K562 (cell line): ENCODE data around the gene KIF26B.

Source experiments
- DPF2 ChIP-seq: fragments of 450-650 bp; IDR thresholded peaks from 2 replicates; pipeline ENCODE4 v1.6.1; 2016
- FOXA3 ChIP-seq, 2 experiments: fragments of 450-650 bp in 1 of 2; sonication (generic) in 1 of 2; formaldehyde crosslinking; IDR thresholded peaks in 1 of 2; conservative IDR thresholded peaks in 1 of 2; 2 replicates each; pipeline versions ENCODE4 v1.4.0 to v1.8.0; 2020 to 2022; ENCODE audit warnings: mild to moderate bottlenecking in 2 of 2, missing genetic modification reagents in 1 of 2
- PCBP1 ChIP-seq: fragments of 200-400 bp; formaldehyde crosslinking; IDR thresholded peaks from 2 replicates; pipeline ENCODE4 v1.6.1; 2018; ENCODE audit warnings: mild to moderate bottlenecking, low read depth, low read length; ENCODE audit not compliant: poor library complexity, severe bottlenecking
- RBM34 ChIP-seq: fragments of 200-400 bp; formaldehyde crosslinking; IDR thresholded peaks from 2 replicates; pipeline ENCODE4 v1.6.1; 2018; ENCODE audit warnings: low read length, borderline replicate concordance; ENCODE audit not compliant: insufficient read depth
- THRA ChIP-seq: fragments of 450-650 bp; IDR thresholded peaks from 2 replicates; pipeline ENCODE4 v1.6.1; 2017; ENCODE audit warnings: mild to moderate bottlenecking, moderate library complexity
- ZNF224 ChIP-seq: sonication (generic); formaldehyde crosslinking; IDR thresholded peaks from 2 replicates; pipeline ENCODE4 v1.8.0; 2022; ENCODE audit warnings: mild to moderate bottlenecking, missing genetic modification reagents
- TF ChIP-seq, protein P1 (sequence below): conservative IDR thresholded peaks from 2 replicates; pipeline ENCODE4 v1.6.1; 2011; ENCODE audit warnings: low read depth, mild to moderate bottlenecking, low read length; ENCODE audit not compliant: control insufficient read depth
- TF ChIP-seq, protein P2 (sequence below), 3 experiments: IDR thresholded peaks in 2 of 3; conservative IDR thresholded peaks in 1 of 3; 2 replicates each; pipeline ENCODE4 v1.5.1; 2011 to 2012; ENCODE audit warnings: low read length in 3 of 3, mild to moderate bottlenecking in 3 of 3, control low read depth in 2 of 3, improper control_type of control experiment in 1 of 3, inconsistent platforms in 1 of 3, low read depth in 1 of 3, mixed read lengths in 1 of 3, moderate library complexity in 1 of 3; ENCODE audit not compliant: insufficient read depth in 2 of 3

DNA sequence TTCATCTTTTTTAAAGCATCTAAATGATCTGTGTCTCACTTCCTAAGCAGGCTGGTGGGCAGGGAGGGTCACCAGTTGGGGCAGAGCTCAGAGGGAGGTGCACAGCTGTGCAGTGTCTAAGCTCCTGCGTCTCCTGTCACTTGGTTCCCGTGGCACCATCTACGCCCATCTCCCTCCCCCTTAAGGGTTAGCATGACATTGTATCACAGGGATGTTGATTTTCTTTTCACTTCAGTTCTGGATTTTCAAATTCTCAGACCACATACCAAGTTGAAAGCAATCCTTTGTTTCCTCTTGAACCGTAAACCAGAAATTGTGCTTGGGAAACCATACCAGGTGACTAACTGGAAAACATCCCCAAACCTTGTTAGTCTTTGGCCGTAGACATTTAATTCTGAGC is 187.0 kb downstream of the KIF26B start:
- TF ChIP-seq RBM34 (no peak), FOXA3 (CRISPR knock-in tag; conservative IDR thresholded peaks at IDR 0.05 in 1 of 2, IDR thresholded peaks at IDR 0.05 in 1 of 2) (no peak), DPF2 (no peak), PCBP1 (no peak), THRA (no peak), ZNF224 (CRISPR knock-in tag) (no peak)
- TF ChIP-seq, protein P1, sequence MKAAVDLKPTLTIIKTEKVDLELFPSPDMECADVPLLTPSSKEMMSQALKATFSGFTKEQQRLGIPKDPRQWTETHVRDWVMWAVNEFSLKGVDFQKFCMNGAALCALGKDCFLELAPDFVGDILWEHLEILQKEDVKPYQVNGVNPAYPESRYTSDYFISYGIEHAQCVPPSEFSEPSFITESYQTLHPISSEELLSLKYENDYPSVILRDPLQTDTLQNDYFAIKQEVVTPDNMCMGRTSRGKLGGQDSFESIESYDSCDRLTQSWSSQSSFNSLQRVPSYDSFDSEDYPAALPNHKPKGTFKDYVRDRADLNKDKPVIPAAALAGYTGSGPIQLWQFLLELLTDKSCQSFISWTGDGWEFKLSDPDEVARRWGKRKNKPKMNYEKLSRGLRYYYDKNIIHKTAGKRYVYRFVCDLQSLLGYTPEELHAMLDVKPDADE: no peak
- TF ChIP-seq, protein P2, sequence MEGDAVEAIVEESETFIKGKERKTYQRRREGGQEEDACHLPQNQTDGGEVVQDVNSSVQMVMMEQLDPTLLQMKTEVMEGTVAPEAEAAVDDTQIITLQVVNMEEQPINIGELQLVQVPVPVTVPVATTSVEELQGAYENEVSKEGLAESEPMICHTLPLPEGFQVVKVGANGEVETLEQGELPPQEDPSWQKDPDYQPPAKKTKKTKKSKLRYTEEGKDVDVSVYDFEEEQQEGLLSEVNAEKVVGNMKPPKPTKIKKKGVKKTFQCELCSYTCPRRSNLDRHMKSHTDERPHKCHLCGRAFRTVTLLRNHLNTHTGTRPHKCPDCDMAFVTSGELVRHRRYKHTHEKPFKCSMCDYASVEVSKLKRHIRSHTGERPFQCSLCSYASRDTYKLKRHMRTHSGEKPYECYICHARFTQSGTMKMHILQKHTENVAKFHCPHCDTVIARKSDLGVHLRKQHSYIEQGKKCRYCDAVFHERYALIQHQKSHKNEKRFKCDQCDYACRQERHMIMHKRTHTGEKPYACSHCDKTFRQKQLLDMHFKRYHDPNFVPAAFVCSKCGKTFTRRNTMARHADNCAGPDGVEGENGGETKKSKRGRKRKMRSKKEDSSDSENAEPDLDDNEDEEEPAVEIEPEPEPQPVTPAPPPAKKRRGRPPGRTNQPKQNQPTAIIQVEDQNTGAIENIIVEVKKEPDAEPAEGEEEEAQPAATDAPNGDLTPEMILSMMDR (IDR thresholded peaks at IDR 0.05 in 2 of 3, conservative IDR thresholded peaks at IDR 0.05 in 1 of 3; ENCODE audit: insufficient read depth in 2 of 3, low read depth in 1 of 3, low read length in 3 of 3): no peak
